ENCODE measurements around the gene FSIP1.

DNA sequence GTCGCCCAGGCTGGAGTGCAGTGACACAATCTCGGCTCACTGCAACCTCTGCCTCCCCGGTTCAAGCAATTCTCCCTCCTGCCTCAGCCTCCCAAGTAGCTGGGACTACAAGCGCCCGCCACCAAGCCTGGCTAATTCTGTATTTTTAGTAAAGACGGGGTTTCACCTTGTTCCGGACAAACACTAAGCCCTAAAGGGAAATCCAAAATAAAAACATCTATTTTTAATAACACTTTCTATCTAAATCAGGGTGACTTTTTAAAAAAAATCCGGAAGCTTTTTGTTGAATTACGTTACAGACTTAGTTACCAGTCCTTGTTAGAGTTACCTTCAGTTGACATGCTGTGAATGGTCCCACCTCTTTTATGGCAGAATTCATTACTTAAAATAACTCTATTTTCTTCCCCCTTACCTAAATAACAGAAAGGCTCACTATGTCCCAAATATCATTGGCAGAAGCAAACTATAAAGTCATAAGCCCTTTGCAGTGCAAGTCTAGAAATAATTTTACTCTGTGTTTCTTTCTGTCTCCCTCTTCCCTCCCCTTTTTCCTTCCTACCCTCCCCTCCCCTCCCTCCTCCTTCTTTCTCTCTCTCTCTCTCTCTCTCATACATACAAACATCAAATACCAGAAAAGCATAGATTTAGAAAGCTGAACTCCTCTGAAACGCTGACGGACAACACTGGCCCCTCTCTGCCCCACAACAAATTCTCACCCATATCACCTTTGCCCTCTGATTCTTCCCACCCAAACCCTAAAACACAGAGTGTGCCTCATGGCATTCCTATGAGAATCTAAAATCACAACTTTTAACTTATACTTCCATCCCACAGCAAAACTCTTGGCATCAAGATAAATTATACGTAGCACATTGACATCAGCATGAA lies 183.4 kb downstream of the FSIP1 start:
- TF ChIP-seq GATA2 (IDR thresholded peaks at IDR 0.05; ENCODE audit: low read depth, low read length) (no peak), GATA3 (IDR thresholded peaks at IDR 0.05; ENCODE audit: low read depth, low read length) (no peak)
